HFFc6 (cell line): ENCODE measurements around the gene THADA. TPM values are rescaled to one million over a fixed set of nuclear protein-coding genes. Genes with fewer than 3 reads are reported as not detected.
A peak's percentile ranks its signal among the peaks of the same experiment; 100 is the strongest.

ENCODE experiments used
- DNase-seq: peaks from one replicate; pipeline ENCODE4 v3.0.0-alpha.2; 2018
- H3K27ac Mint-ChIP-seq: 2 replicates; pipeline ENCODE4 v1.8.0; 2020; ENCODE audit warnings: mild to moderate bottlenecking, mixed read lengths
- H3K27me3 Mint-ChIP-seq: 2 replicates; pipeline ENCODE4 v1.8.0; 2021; ENCODE audit warnings: mild to moderate bottlenecking, moderate library complexity, mixed read lengths; ENCODE audit not compliant: insufficient read depth
- H3K36me3 Mint-ChIP-seq: 2 replicates; pipeline ENCODE4 v1.8.0; 2021; ENCODE audit warnings: low read depth, mixed read lengths
- H3K4me1 Mint-ChIP-seq: 2 replicates; pipeline ENCODE4 v1.8.0; 2020; ENCODE audit warnings: low read depth, mixed read lengths
- H3K4me3 Mint-ChIP-seq: 2 replicates; pipeline ENCODE4 v1.8.0; 2020; ENCODE audit warnings: mild to moderate bottlenecking, moderate library complexity, mixed read lengths
- H3K9me3 Mint-ChIP-seq: 2 replicates; pipeline ENCODE4 v1.8.0; 2020; ENCODE audit warnings: mild to moderate bottlenecking, mixed read lengths
- CTCF ChIP-seq: fragments of 200-600 bp; sonication (generic); IDR thresholded peaks from 2 replicates; pipeline ENCODE4 v1.5.0; 2021; ENCODE audit warnings: antibody characterized with exemption, mild to moderate bottlenecking
- total RNA-seq, 6 experiments: library from RNA; stranded (reverse); fragmentation: NEBNext Ultra II Directional; extraction: Animal tissue kit (Norgen Biotek cat#: 25700); gene quantifications; 2 replicates in 1 of 6; 3 replicates in 5 of 6; pipeline ENCODE4 v1.2.3, GENCODE V29; 2021

The THADA gene
- total RNA-seq, 6 experiments from 2014 or later, result 14.3 to 20.5 (median 17.3) TPM

- Mint-ChIP-seq H3K9me3 (no peaks in the 10 kb centered on the region), H3K4me1 (peaks cover 9% of the 10 kb centered on the region), H3K4me3 (no peak overlapping the region), H3K27ac (no peak overlapping the region), H3K36me3 (peaks cover 6% of the 10 kb centered on the region; the same call in 1 of the 2 replicates), H3K27me3 (peaks cover 2% of the 10 kb centered on the region)
- DNase-seq, result no peak
- TF ChIP-seq CTCF, result no peak
Measured at GRCh38 chr2:43258547-43259156, 337.2 kb downstream of the THADA start.

GRCh38 chr2:43255296-43255910 is 340.4 kb downstream of the THADA start:
- H3K36me3 Mint-ChIP-seq, result peaks cover 6% of the 10 kb centered on the region; the same call in 1 of the 2 replicates
- no peaks in the 10 kb centered on the region for H3K4me1 Mint-ChIP-seq
- no peak overlapping the region for H3K27ac Mint-ChIP-seq
- no peak overlapping the region for H3K4me3 Mint-ChIP-seq
- H3K9me3 Mint-ChIP-seq, result no peaks in the 10 kb centered on the region
- DNase-seq, result no peak
- TF ChIP-seq CTCF, result no peak
- no peaks in the 10 kb centered on the region; the same call in 1 of the 2 replicates for H3K27me3 Mint-ChIP-seq

DNA sequence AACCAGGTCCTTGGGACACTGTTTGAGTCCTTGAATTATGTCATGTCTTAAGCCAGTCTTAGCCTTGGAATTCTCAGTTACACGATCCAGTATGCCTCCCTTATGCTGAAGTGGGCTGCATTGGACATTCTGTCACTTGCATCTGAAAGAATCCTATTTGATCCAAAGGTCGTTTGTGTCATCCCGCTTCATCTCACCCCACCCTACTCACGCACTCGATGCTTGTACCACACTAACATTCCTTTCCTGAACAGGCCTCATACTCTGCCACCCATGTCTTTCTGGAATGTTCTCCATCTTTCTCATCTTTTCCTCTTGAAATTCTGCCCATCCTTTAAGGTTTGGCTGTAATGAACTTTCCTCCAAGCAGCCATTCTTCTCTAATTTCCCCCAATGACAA is 341.5 kb downstream of the THADA start:
- DNase-seq, result no peak
- no peak for TF ChIP-seq CTCF
- no peak overlapping the region for H3K4me3 Mint-ChIP-seq
- H3K4me1 Mint-ChIP-seq, result no peaks in the 10 kb centered on the region
- H3K27me3 Mint-ChIP-seq, result no peaks in the 10 kb centered on the region; the same call in 1 of the 2 replicates
- H3K36me3 Mint-ChIP-seq, result peaks cover 6% of the 10 kb centered on the region; the same call in 1 of the 2 replicates
- H3K9me3 Mint-ChIP-seq, result no peaks in the 10 kb centered on the region
- H3K27ac Mint-ChIP-seq, result no peak overlapping the region

DNA sequence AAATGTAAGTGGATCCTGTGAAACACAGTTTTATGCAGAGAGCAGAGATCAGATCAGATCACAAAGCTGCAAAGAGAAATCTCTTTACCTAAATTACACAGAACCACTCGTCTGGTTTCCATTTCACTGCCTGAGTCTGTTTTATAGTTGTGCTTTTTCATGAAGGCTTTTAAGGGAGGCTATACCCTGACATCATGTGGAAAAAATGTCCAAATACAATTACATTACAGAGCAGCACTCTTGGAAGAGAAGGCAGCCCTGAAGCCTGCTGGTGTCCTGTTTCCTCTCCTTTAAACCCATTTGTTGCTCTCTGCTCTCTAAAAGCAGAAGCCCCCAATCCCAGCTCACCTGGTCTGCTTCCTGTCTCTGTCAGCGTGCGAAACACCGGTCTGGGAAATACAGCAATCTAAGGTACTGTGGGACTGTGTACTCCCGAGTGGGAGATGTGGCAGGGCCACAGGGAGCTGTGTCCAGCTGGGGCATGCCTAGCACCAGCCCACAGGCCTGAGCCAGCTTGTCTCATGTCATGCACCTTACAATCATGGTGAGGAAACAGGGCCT is 344.6 kb downstream of the THADA start:
- 0 out of 2 replicates have a peak overlapping the region, but pooled peaks have one; percentile 11 for H3K4me3 Mint-ChIP-seq
- TF ChIP-seq CTCF, result no peak
- peak; percentile 65 for DNase-seq
- H3K27ac Mint-ChIP-seq, result no peak overlapping the region
- no peaks in the 10 kb centered on the region for H3K9me3 Mint-ChIP-seq
- peaks cover 6% of the 10 kb centered on the region; the same call in 1 of the 2 replicates for H3K36me3 Mint-ChIP-seq
- peaks cover 3% of the 10 kb centered on the region for H3K27me3 Mint-ChIP-seq
- no peaks in the 10 kb centered on the region for H3K4me1 Mint-ChIP-seq

GRCh38 chr2:43250015-43250414 is 345.8 kb downstream of the THADA start:
- Mint-ChIP-seq H3K4me3 (no peak overlapping the region), H3K4me1 (no peaks in the 10 kb centered on the region), H3K27me3 (peaks cover 3% of the 10 kb centered on the region), H3K27ac (no peak overlapping the region), H3K9me3 (no peaks in the 10 kb centered on the region), H3K36me3 (peaks cover 6% of the 10 kb centered on the region; the same call in 1 of the 2 replicates)
- DNase-seq, result no peak
- no peak for TF ChIP-seq CTCF
